GM13977 (cell line): Measurements from ENCODE around the gene SPATA12.
A peak's percentile ranks its signal among the peaks of the same experiment; 100 is the strongest.

Experiments used
- DNase-seq: peaks from one replicate; pipeline ENCODE4 v3.0.0; 2012; ENCODE audit warnings: low spot score
- in situ Hi-C: fragments of 300-500 bp; cut with MboI; formaldehyde crosslinking; loops from one replicate; pipeline ENCODE4 v1.12.0; 2022; ENCODE audit warnings: low sequenced_read_pairs, low pct_unique_long_range_greater_than_20kb, mixed read lengths, inconsistent platforms; ENCODE audit not compliant: unreplicated experiment
- TF ChIP-seq, protein P1 (sequence below): IDR thresholded peaks from 2 replicates; pipeline ENCODE4 v1.5.1; 2012; ENCODE audit warnings: mild to moderate bottlenecking, control low read depth; ENCODE audit not compliant: insufficient read depth; ENCODE audit errors: extremely low read depth, missing control alignments

Gene SPATA12

DNA sequence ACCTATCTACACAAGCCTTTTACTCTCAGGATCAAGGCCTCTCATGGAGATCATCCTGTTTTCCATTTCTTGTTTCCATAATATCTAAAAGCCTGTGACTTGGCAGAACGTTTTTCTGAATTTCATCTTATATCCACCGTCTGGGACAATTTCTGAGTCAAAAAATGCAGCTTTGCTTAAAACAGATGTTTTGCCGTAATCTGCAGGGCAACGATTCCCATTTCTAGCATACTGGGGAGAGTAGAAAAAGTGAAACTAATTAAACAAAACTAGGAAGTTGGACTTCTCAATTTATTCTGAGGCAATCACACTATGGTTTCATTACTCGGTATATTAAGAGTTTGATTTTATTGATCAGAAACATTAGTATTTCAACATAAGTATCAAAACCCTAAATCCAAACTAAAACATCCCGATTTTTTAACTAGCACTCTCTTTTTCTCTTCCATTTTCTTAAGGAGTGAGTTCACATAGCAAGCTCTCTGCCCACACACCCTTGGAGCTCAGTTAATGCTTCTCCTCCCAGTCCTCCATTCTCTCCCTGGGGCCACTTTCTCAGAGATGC is 33.6 kb downstream of the SPATA12 start:
- DNase-seq = no peak
- in situ Hi-C loops = no loop called here
- TF ChIP-seq, protein P1, sequence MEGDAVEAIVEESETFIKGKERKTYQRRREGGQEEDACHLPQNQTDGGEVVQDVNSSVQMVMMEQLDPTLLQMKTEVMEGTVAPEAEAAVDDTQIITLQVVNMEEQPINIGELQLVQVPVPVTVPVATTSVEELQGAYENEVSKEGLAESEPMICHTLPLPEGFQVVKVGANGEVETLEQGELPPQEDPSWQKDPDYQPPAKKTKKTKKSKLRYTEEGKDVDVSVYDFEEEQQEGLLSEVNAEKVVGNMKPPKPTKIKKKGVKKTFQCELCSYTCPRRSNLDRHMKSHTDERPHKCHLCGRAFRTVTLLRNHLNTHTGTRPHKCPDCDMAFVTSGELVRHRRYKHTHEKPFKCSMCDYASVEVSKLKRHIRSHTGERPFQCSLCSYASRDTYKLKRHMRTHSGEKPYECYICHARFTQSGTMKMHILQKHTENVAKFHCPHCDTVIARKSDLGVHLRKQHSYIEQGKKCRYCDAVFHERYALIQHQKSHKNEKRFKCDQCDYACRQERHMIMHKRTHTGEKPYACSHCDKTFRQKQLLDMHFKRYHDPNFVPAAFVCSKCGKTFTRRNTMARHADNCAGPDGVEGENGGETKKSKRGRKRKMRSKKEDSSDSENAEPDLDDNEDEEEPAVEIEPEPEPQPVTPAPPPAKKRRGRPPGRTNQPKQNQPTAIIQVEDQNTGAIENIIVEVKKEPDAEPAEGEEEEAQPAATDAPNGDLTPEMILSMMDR = no peak

DNA sequence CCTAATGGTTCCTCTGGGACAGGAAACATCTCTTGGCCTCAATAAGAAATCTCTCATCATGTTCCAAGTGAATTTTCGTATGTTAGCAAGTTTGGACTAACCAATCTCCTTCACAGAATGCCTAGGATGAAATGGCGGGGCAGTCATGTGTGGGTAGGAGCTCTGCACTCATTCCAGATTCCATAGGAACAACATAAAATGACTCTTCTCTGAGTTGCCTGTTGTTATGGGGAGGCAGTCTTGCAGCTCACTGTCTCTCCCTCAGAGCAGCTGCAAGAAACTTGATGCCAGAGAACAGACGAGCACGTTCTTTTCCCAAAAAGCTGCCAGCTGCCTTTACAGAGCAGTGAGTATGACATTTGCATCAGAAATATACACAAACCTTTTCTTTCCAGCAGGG is 34.1 kb downstream of the SPATA12 start:
- in situ Hi-C loops = no loop called here
- TF ChIP-seq, protein P1 = no peak
- DNase-seq = no peak

DNA sequence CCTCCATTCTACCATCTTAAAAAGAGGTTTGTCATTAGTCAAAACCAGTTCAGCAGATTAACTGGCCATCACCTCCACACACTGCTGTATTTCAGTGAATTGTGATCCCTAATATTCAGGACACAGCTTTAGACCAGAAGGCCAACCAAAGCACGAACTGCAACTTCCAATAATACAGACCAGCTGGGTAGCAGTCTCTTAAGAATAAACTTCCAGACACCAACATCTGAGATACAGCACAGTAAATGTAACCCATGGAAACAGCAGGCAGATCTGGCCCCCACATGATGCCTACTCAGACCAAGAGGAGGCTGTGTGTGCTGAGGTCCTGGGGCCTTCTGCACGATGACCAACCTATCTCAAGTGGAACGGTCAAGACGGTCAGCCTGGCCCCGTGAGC is 34.9 kb downstream of the SPATA12 start:
- TF ChIP-seq, protein P1 = no peak
- no peak for DNase-seq
- in situ Hi-C loops = no loop called here

DNA sequence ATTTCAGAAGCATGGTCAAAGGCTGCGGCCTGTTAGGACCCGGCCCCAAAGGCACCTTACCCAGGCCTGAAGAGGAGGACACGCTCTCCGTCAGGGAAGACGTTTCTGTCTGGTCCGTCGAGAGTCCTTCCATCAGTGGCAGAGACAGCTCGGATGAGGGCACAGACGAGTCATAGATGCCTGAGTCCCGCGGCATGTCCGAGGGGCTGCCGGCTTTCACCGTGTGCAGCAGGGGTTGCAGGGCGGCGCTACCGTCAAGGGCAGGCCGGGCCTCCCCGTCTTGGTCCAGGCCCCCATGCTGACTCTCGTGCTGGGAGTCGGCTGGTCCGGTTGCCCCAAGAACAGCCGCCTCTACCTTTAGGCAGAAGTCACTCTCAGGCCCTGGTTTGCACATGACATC is 37.1 kb downstream of the SPATA12 start:
- in situ Hi-C loops = no loop called here
- TF ChIP-seq, protein P1 = no peak

DNA sequence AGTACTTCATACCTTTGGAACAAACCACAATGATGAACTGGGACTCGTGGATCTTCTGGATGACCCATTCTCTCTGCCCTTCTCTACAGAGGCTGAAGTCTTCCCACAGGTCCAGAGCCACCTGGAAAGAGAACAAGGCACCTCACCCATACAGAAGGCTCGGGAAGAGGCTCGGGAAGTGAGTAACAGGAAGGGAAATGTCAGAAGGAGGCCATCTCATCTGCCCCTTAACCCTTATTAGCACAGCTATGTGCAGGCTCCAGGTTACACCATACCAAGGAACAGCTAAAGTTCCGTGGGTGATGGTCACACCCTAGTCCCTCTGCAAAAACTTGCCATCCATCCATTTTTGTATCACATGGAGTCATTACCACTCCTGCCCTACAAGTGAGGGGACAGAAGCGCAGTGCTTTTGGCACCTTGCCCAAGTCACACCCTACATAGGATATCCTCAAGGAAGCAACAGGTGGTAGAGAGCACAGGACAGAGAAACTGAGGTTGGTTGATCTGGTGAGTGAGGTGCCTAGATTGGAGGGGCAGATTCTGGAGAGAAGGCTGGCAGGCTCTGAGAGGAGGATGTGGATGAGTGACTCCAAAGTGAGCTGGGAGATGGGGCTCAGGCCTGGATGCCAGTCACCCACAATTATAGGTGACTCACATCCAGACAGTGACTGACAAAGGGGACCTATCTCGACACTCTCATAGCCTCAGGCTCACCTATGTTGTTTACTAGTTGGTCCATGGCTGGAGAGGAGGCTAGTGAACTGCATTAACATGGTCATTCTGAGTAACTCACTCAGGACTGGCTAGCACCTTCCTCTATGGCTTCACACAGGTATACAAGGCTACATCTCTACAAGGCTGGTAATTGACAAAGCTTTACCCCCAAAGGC is 38.2 kb downstream of the SPATA12 start:
- in situ Hi-C loops = no loop called here

More for the DNA sequence above, 37.1 kb downstream of the SPATA12 start:
- DNase-seq = no peak

DNA sequence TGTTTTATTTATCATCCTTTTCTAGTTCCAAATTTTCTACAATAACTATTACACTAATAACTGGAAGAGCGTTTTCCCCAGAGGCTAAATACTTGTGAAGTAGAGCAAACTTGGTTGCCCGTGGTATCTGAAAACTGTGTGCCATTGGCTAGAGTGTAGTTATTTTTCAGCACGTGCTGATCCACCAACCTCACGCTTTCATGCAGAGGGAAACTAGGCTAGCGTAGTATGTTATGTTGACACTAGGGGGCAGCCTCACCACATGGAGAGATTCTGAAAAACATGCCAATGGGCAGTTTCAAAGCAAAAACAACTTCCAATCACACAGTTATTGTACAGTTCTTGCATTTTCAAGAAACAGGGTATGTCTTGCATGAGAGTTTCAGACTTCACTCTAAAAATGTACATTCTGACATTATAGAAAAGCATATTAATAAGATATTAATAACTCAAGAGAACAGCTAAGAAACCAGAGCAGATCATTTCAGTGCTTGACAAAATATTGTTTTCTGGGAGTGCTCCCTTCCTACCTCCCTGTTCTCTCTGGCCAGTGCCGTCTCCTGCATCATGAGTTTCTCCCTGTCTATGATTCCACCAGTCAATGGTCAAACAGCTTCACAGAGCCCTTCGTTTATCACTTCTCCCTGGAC is 39.7 kb downstream of the SPATA12 start:
- in situ Hi-C loops = no loop called here
- TF ChIP-seq, protein P1 = peak; percentile 87
- DNase-seq = peak; percentile 81

More for the DNA sequence above, 38.2 kb downstream of the SPATA12 start:
- TF ChIP-seq, protein P1 = no peak
- DNase-seq = no peak
